Tibial nerve (tissue), 4 donors: ENCODE results near the gene DMKN.

Experiments used
- CTCF ChIP-seq, 5 experiments: fragments of 200-600 bp in 3 of 5; fragments of 450-650 bp in 2 of 5; sonication (generic) in 3 of 5; IDR thresholded peaks; one replicate each; pipeline ENCODE4 v1.5.1; 2016 to 2019; ENCODE audit warnings: antibody characterized with exemption in 5 of 5, mild to moderate bottlenecking in 3 of 5, moderate library complexity in 2 of 5
- EP300 ChIP-seq, 2 donors: sonication (generic); formaldehyde crosslinking; IDR thresholded peaks; one replicate each; pipeline ENCODE4 v1.6.1; 2017; ENCODE audit warnings: antibody characterized with exemption in 2 of 2, mild to moderate bottlenecking in 1 of 2

- TF ChIP-seq EP300 (IDR thresholded peaks at IDR 0.05): no peak
- TF ChIP-seq CTCF (IDR thresholded peaks at IDR 0.05): no peak
These were observed 9.4 kb upstream of the DMKN start for GRCh38 chr19:35522745-35523327.
